Tibial artery (tissue), 4 donors: ENCODE results near the gene SELENOI.

Source experiments
- DNase-seq, 2 donors: peaks; one replicate each; pipeline ENCODE4 v3.0.0-alpha.2; 2019
- H3K27ac ChIP-seq, 2 donors: fragments of 200-600 bp; sonication (generic) in 1 of 2; 1 replicate in 1 of 2; 2 replicates in 1 of 2; pipeline ENCODE4 v1.5.1; 2018 to 2019; ENCODE audit warnings: mild to moderate bottlenecking in 1 of 2
- H3K27me3 ChIP-seq, 2 donors: fragments of 200-600 bp; sonication (generic) in 1 of 2; one replicate each; pipeline versions ENCODE4 v1.5.1 to v1.6.0; 2016 to 2019
- H3K36me3 ChIP-seq, 3 donors: fragments of 200-600 bp; sonication (generic) in 2 of 3; one replicate each; pipeline ENCODE4 v1.5.1; 2016 to 2019; ENCODE audit warnings: mild to moderate bottlenecking in 2 of 3
- H3K4me1 ChIP-seq, 4 donors: fragments of 200-600 bp; sonication (generic) in 2 of 4; 1 replicate in 3 of 4; 2 replicates in 1 of 4; pipeline ENCODE4 v1.5.1; 2016 to 2019
- H3K4me3 ChIP-seq, 2 donors: fragments of 200-600 bp; sonication (generic) in 1 of 2; 1 replicate in 1 of 2; 2 replicates in 1 of 2; pipeline ENCODE4 v1.5.1; 2018 to 2019; ENCODE audit warnings: mild to moderate bottlenecking in 2 of 2
- H3K9me3 ChIP-seq, 3 donors: fragments of 200-600 bp; sonication (generic) in 1 of 3; one replicate each; pipeline ENCODE4 v1.5.1; 2016 to 2019
- CTCF ChIP-seq, 2 experiments: fragments of 200-600 bp in 1 of 2; fragments of 450-650 bp in 1 of 2; IDR thresholded peaks; one replicate each; pipeline ENCODE4 v1.5.1; 2017 to 2019; ENCODE audit warnings: antibody characterized with exemption in 2 of 2, mild to moderate bottlenecking in 1 of 2, moderate library complexity in 1 of 2
- intact Hi-C: fragments of 100-400 bp; cut with DNase I; formaldehyde crosslinking; loops from one replicate; pipeline ENCODE4 v1.15.0; 2023; ENCODE audit warnings: low total_unique reads

SELENOI gene

GRCh38 chr2:26355038-26355995 is 9.4 kb downstream of the SELENOI start:
- no peak for TF ChIP-seq CTCF (IDR thresholded peaks at IDR 0.05)
- DNase-seq = no peak
- Histone ChIP-seq H3K4me1 (peaks cover 0 to 5% (median 0%) of the 10 kb centered on the region in 4 donors), H3K9me3 (no peaks in the 10 kb centered on the region), H3K27me3 (no peaks in the 10 kb centered on the region), H3K4me3 (no peak overlapping the region), H3K27ac (no peak overlapping the region), H3K36me3 (no peaks in the 10 kb centered on the region)
- intact Hi-C loops = no loop called here

- no peak for DNase-seq
- TF ChIP-seq CTCF (IDR thresholded peaks at IDR 0.05) = no peak
- Histone ChIP-seq H3K27me3 (no peaks in the 10 kb centered on the region), H3K4me3 (no peak overlapping the region), H3K9me3 (no peaks in the 10 kb centered on the region), H3K4me1 (peaks cover 0 to 5% (median 0%) of the 10 kb centered on the region in 4 donors), H3K36me3 (no peaks in the 10 kb centered on the region), H3K27ac (no peak overlapping the region)
- intact Hi-C loops = no loop called here
Measured at GRCh38 chr2:26356111-26356510, 10.2 kb downstream of the SELENOI start.

GRCh38 chr2:26356771-26357170 is 10.8 kb downstream of the SELENOI start:
- intact Hi-C loops = no loop called here
- H3K27ac ChIP-seq = no peak overlapping the region
- no peak for TF ChIP-seq CTCF (IDR thresholded peaks at IDR 0.05)

GRCh38 chr2:26359886-26360473 is 14.0 kb downstream of the SELENOI start:
- H3K9me3 ChIP-seq = no peaks in the 10 kb centered on the region
- peaks cover 0 to 5% (median 0%) of the 10 kb centered on the region in 4 donors for H3K4me1 ChIP-seq
- H3K27me3 ChIP-seq = no peaks in the 10 kb centered on the region
- intact Hi-C loops = no loop called here
- no peak for TF ChIP-seq CTCF (IDR thresholded peaks at IDR 0.05)
- no peak for DNase-seq
- no peaks in the 10 kb centered on the region for H3K36me3 ChIP-seq
- no peak overlapping the region for H3K4me3 ChIP-seq
- H3K27ac ChIP-seq = no peak overlapping the region

More at GRCh38 chr2:26356771-26357170, 10.8 kb downstream of the SELENOI start:
- H3K36me3 ChIP-seq = no peaks in the 10 kb centered on the region
- H3K27me3 ChIP-seq = no peaks in the 10 kb centered on the region
- no peaks in the 10 kb centered on the region for H3K9me3 ChIP-seq
- H3K4me3 ChIP-seq = no peak overlapping the region
- DNase-seq = no peak
- peaks cover 0 to 5% (median 0%) of the 10 kb centered on the region in 4 donors for H3K4me1 ChIP-seq

- DNase-seq = no peak
- Histone ChIP-seq H3K4me3 (no peak overlapping the region), H3K9me3 (no peaks in the 10 kb centered on the region), H3K27ac (no peak overlapping the region), H3K27me3 (no peaks in the 10 kb centered on the region), H3K4me1 (no peaks in the 10 kb centered on the region), H3K36me3 (peaks cover 4 to 11% (median 7%) of the 10 kb centered on the region in 3 donors)
- no peak for TF ChIP-seq CTCF (IDR thresholded peaks at IDR 0.05)
- intact Hi-C loops = no loop called here
Measured at GRCh38 chr2:26363323-26363722, 17.4 kb downstream of the SELENOI start.
